ENCODE results near the gene URGCP.
"Not testable (repeated sequence)": the region's sequence is repeated elsewhere in the genome, so short reads cannot be mapped to it uniquely, and the experiment has no call there.

Gene URGCP

DNA sequence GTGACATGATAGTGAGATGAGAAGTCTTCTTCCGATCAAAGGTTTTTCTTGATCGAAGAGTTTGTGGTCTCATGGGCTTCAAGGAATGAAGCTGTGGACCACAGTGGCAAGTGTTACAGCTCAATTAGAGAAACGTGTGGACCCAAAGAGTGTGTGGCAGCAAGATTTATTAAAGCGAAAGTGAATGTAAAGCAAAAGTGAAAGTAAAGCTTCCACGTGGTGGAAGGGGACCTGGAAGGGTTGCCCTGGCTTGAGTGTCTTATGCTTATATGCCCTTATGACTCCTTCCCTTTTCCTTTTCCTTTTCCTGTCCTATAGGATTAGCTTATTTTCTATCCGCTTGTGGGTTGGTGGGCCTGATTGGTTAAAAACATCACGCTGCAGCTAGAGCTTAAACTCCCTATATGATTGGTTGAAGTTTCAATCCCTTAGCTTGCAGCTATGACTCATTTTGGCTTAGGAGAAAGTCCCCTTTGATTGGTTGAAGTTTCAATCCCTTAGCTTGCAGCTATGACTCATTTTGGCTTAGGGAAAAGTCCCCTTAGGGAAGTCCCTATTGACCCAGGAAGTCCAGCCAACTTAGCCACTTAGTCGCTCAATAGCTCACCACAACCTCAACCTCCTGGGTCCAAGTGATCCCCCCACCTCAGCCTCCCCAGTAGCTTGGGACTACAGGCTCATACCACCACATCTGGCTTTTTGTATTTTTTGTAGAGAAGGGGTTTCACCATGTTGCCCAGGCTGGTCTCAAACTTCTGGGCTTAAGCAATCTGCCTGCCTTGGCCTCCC lies 71.7 kb downstream of the URGCP start:
- Histone ChIP-seq H3K36me3 (ENCODE audit: insufficient read depth, low read length) (no peaks in the 10 kb centered on the region), H3K79me2 (ENCODE audit: insufficient read depth, low read length) (no peaks in the 10 kb centered on the region), H3K9me3 (ENCODE audit: insufficient read depth, low read length, severe bottlenecking) (peaks cover 4% of the 10 kb centered on the region), H3K4me1 (ENCODE audit: insufficient read depth, low read length) (peaks cover 27% of the 10 kb centered on the region), H3K27me3 (ENCODE audit: insufficient read depth, low read length, poor library complexity) (no peaks in the 10 kb centered on the region), H4K20me1 (ENCODE audit: insufficient read depth, low read length) (no peaks in the 10 kb centered on the region), H3K4me3 (ENCODE audit: low read depth in 1 of 2, low read length in 2 of 2) (peak overlapping the region; percentile 9 to 57; a peak in 3 of 4 replicates), H3K4me2 (ENCODE audit: insufficient read depth, low read length) (peak overlapping the region; percentile 73), H2AFZ (ENCODE audit: low read depth, low read length) (peak overlapping the region; percentile 87), H3K9ac (ENCODE audit: low read depth, low read length) (peak overlapping the region; percentile 49), H3K27ac (ENCODE audit: low read length) (peak overlapping the region; percentile 82)
- TF ChIP-seq, protein P1, sequence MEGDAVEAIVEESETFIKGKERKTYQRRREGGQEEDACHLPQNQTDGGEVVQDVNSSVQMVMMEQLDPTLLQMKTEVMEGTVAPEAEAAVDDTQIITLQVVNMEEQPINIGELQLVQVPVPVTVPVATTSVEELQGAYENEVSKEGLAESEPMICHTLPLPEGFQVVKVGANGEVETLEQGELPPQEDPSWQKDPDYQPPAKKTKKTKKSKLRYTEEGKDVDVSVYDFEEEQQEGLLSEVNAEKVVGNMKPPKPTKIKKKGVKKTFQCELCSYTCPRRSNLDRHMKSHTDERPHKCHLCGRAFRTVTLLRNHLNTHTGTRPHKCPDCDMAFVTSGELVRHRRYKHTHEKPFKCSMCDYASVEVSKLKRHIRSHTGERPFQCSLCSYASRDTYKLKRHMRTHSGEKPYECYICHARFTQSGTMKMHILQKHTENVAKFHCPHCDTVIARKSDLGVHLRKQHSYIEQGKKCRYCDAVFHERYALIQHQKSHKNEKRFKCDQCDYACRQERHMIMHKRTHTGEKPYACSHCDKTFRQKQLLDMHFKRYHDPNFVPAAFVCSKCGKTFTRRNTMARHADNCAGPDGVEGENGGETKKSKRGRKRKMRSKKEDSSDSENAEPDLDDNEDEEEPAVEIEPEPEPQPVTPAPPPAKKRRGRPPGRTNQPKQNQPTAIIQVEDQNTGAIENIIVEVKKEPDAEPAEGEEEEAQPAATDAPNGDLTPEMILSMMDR (IDR thresholded peaks at IDR 0.05; ENCODE audit: borderline replicate concordance, extremely low read depth, low read length, poor library complexity, severe bottlenecking), result no peak
- no peak for TF ChIP-seq EZH2 (IDR thresholded peaks at IDR 0.05; ENCODE audit: borderline replicate concordance, low read depth, low read length, severe bottlenecking)
- DNase-seq (peak; percentile 70), ATAC-seq (ENCODE audit: insufficient read depth, low read depth) (peak; percentile 78)

DNA sequence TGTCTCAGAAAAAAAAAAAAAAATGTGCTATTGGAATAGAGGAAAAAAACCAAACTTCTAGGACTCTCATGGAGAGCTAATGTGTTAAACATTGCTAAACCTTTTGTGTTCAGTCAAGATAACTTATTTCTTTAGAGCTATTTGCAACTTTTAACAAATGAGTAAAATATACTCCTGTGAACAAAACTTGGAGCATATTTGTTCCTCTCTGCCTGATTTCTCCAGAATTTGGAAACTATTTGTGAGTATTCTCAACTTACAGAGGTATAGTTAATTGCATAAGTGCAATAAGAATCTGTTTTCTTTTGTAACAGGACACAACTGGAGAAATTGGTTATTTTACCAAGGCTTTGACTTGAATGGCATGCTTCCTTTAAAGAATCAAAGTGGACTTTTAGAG lies 75.5 kb downstream of the URGCP start:
- H4K20me1 ChIP-seq (ENCODE audit: insufficient read depth, low read length); H2AFZ ChIP-seq (ENCODE audit: low read depth, low read length): not testable (repeated sequence)

More for the DNA sequence above, 75.5 kb downstream of the URGCP start:
- ATAC-seq (ENCODE audit: insufficient read depth, low read depth); H3K36me3 ChIP-seq (ENCODE audit: insufficient read depth, low read length); H3K4me2 ChIP-seq (ENCODE audit: insufficient read depth, low read length); DNase-seq; H3K9ac ChIP-seq (ENCODE audit: low read depth, low read length); H3K9me3 ChIP-seq (ENCODE audit: insufficient read depth, low read length, severe bottlenecking); H3K79me2 ChIP-seq (ENCODE audit: insufficient read depth, low read length); H3K27me3 ChIP-seq (ENCODE audit: insufficient read depth, low read length, poor library complexity); H3K27ac ChIP-seq (ENCODE audit: low read length); H3K4me3 ChIP-seq (ENCODE audit: low read depth in 1 of 2, low read length in 2 of 2): not testable (repeated sequence)
- H3K4me1 ChIP-seq (ENCODE audit: insufficient read depth, low read length), result peaks cover 17% of the 10 kb centered on the region
